T-helper 2 cell treated with Interferon-gamma antibody and Interleukin-4, amounts not matched to agents 5 μg/mL and 100 μg/mL, for 36 hours (primary cell): ENCODE measurements around the gene GPR18.

Experiments
- DNase-seq: peaks from one replicate; pipeline ENCODE4 v3.0.0; 2021; ENCODE audit warnings: low spot score
- H3K27ac Mint-ChIP-seq: one replicate; pipeline ENCODE4 v1.8.0; 2021; ENCODE audit warnings: mild to moderate bottlenecking, mixed read lengths
- H3K27me3 Mint-ChIP-seq: one replicate; pipeline ENCODE4 v1.8.0; 2021; ENCODE audit warnings: low read depth, mixed read lengths
- H3K36me3 Mint-ChIP-seq: one replicate; pipeline ENCODE4 v1.8.0; 2021; ENCODE audit warnings: low read depth, mixed read lengths
- H3K4me1 Mint-ChIP-seq: one replicate; pipeline ENCODE4 v1.8.0; 2021; ENCODE audit warnings: low read depth, mixed read lengths
- H3K4me3 Mint-ChIP-seq: one replicate; pipeline ENCODE4 v1.8.0; 2022; ENCODE audit warnings: mild to moderate bottlenecking, moderate library complexity, mixed read lengths
- H3K9me3 Mint-ChIP-seq: one replicate; pipeline ENCODE4 v1.8.0; 2021; ENCODE audit warnings: mixed read lengths

GPR18 gene

GRCh38 chr13:99282264-99283231 lies 24.4 kb upstream of the GPR18 start:
- Mint-ChIP-seq H3K36me3 (peaks cover 36% of the 10 kb centered on the region), H3K4me3 (peak overlapping the region; percentile 78), H3K9me3 (no peaks in the 10 kb centered on the region), H3K27ac (peak overlapping the region; percentile 89), H3K27me3 (no peaks in the 10 kb centered on the region), H3K4me1 (peaks cover 80% of the 10 kb centered on the region)
- DNase-seq = no peak

- no peaks in the 10 kb centered on the region for H3K27me3 Mint-ChIP-seq
- H3K27ac Mint-ChIP-seq = peak overlapping the region; percentile 89
- no peaks in the 10 kb centered on the region for H3K9me3 Mint-ChIP-seq
- H3K36me3 Mint-ChIP-seq = peaks cover 34% of the 10 kb centered on the region
- peaks cover 76% of the 10 kb centered on the region for H3K4me1 Mint-ChIP-seq
- DNase-seq = no peak
- peak overlapping the region; percentile 78 for H3K4me3 Mint-ChIP-seq
Measured at GRCh38 chr13:99281811-99282263, 23.7 kb upstream of the GPR18 start.

GRCh38 chr13:99280166-99280565 lies 22.0 kb upstream of the GPR18 start:
- no peak for DNase-seq
- Mint-ChIP-seq H3K27me3 (no peaks in the 10 kb centered on the region), H3K27ac (peak overlapping the region; percentile 45), H3K4me3 (no peak overlapping the region), H3K36me3 (peaks cover 33% of the 10 kb centered on the region), H3K4me1 (peaks cover 79% of the 10 kb centered on the region), H3K9me3 (no peaks in the 10 kb centered on the region)

DNA sequence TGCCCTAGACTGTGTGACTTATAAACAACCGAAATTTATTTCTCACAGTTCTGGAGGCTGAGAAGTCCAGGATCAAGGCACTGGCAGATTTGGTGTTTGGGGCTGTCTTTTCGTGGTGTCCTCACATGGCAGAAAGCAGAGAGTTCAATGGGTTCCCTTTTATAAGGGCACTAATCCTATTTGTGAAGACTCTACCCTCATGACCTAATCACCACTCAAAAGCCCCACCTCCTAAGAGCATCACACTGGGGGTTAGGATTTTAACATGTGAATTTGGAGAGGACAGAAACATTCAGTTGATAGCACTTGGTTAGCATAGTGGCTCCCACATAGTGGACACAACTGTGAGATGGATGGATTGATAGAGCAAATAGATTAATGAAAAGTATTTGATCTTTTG lies 21.5 kb upstream of the GPR18 start:
- Mint-ChIP-seq H3K36me3 (peaks cover 35% of the 10 kb centered on the region), H3K9me3 (no peaks in the 10 kb centered on the region), H3K4me1 (peaks cover 80% of the 10 kb centered on the region), H3K27me3 (no peaks in the 10 kb centered on the region), H3K4me3 (peak overlapping the region; percentile 8), H3K27ac (peak overlapping the region; percentile 57)
- DNase-seq = no peak

DNA sequence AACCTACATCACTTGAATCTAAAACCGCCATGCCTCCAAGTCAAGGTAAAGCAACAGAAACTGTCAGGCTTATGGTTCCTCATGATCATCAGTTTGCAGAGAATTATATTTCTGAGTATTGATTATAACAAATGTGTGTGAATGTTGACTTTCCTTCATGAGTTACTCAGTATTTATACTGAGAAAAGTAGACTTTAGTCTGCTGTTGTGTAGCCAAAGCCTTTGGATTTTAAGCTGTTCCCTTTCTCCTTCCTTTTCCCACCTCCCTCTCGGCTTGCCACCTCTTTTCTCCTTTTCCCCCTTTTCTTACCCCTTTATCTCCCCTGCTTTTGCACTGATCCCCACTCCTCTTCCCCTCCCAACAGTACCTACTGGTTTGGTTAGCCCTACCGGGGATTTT lies 20.7 kb upstream of the GPR18 start:
- peak overlapping the region; percentile 9 for H3K4me3 Mint-ChIP-seq
- no peaks in the 10 kb centered on the region for H3K9me3 Mint-ChIP-seq
- H3K36me3 Mint-ChIP-seq = peaks cover 35% of the 10 kb centered on the region

DNA sequence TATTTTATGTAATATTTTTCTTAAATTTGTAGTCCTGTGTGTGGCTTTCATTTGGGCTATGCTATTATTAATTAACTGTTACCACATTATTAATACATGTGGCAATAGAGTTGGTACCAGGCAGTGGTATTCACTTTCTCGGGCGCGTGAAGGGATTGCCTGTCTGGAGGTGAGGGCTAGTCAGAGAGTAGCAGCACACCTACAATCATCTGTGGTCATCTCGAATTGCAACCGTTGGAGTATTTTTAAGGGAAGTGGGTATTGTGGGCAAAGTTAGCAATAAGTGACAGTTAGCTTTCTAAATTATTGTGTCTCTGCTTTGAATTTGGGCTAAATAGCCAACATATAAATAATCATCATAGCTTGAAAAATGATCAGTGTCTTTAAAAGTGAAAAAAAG lies 20.0 kb upstream of the GPR18 start:
- DNase-seq = no peak
- Mint-ChIP-seq H3K4me1 (peaks cover 86% of the 10 kb centered on the region), H3K36me3 (peaks cover 41% of the 10 kb centered on the region), H3K4me3 (peak overlapping the region; percentile 61), H3K27ac (peak overlapping the region; percentile 71), H3K27me3 (no peaks in the 10 kb centered on the region), H3K9me3 (peaks cover 4% of the 10 kb centered on the region)

More for the DNA sequence above, 20.7 kb upstream of the GPR18 start:
- no peak for DNase-seq
- Mint-ChIP-seq H3K27me3 (no peaks in the 10 kb centered on the region), H3K27ac (peak overlapping the region; percentile 57), H3K4me1 (peaks cover 82% of the 10 kb centered on the region)

GRCh38 chr13:99277629-99278028 lies 19.4 kb upstream of the GPR18 start:
- Mint-ChIP-seq H3K27ac (peak overlapping the region; percentile 38), H3K9me3 (peaks cover 10% of the 10 kb centered on the region), H3K4me3 (peak overlapping the region; percentile 11), H3K27me3 (no peaks in the 10 kb centered on the region), H3K4me1 (peaks cover 83% of the 10 kb centered on the region), H3K36me3 (peaks cover 45% of the 10 kb centered on the region)
- no peak for DNase-seq

DNA sequence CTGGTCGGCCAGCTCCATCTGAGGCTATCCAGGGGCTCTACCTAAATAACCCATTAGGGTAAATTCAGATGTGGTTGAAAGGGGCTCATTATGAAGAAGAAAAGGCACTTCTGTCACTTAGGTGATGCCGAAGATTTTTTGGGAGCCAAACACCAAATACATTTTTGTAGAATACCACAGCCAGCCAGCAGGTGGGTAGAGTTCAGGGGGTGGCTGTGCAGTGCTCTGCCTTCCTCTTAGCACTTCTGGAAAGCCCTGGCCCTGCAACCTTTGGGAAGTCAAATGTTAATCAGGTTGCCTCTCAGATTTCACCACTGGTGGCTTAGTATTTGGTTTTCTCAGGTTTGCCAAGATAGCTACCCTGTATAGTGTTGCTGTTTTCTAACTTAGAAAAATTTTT lies 18.5 kb upstream of the GPR18 start:
- H3K4me3 Mint-ChIP-seq = no peak overlapping the region

GRCh38 chr13:99275093-99275469 lies 16.9 kb upstream of the GPR18 start:
- DNase-seq = peak; percentile 45
- Mint-ChIP-seq H3K27me3 (no peaks in the 10 kb centered on the region), H3K36me3 (peaks cover 54% of the 10 kb centered on the region), H3K9me3 (peaks cover 18% of the 10 kb centered on the region), H3K4me1 (peaks cover 80% of the 10 kb centered on the region), H3K4me3 (peak overlapping the region; percentile 62), H3K27ac (peak overlapping the region; percentile 69)

More for the DNA sequence above, 18.5 kb upstream of the GPR18 start:
- H3K36me3 Mint-ChIP-seq = peaks cover 53% of the 10 kb centered on the region
- peaks cover 18% of the 10 kb centered on the region for H3K9me3 Mint-ChIP-seq
- H3K27ac Mint-ChIP-seq = peak overlapping the region; percentile 60
- DNase-seq = no peak
- no peaks in the 10 kb centered on the region for H3K27me3 Mint-ChIP-seq
- H3K4me1 Mint-ChIP-seq = peaks cover 79% of the 10 kb centered on the region

GRCh38 chr13:99273128-99273527 lies 14.9 kb upstream of the GPR18 start:
- Mint-ChIP-seq H3K36me3 (peaks cover 47% of the 10 kb centered on the region), H3K4me1 (peaks cover 68% of the 10 kb centered on the region), H3K9me3 (peaks cover 18% of the 10 kb centered on the region), H3K27ac (peak overlapping the region; percentile 60), H3K27me3 (no peaks in the 10 kb centered on the region), H3K4me3 (no peak overlapping the region)
- no peak for DNase-seq

DNA sequence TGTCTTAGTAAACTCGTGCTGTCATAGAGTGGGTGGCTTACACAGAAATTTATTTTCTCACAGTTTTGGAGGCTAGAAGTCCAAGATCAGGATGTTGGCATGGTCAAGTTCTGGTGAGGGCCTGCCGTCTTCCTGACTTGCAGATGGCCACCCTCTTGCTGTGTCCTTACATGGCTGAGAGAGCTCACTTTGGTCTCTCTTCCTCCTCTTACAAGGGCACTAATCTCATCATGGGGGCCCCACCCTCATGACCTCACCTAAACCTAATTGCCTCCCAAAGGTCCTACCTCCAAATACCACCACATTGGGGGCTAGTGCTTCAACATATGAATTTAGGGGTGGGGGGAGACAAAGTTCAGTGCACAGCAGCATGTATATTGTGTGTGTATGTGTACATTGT lies 14.3 kb upstream of the GPR18 start:
- Mint-ChIP-seq H3K27me3 (no peaks in the 10 kb centered on the region), H3K4me1 (peaks cover 62% of the 10 kb centered on the region), H3K4me3 (no peak overlapping the region), H3K27ac (no peak overlapping the region), H3K9me3 (peaks cover 18% of the 10 kb centered on the region), H3K36me3 (peaks cover 45% of the 10 kb centered on the region)
- no peak for DNase-seq

DNA sequence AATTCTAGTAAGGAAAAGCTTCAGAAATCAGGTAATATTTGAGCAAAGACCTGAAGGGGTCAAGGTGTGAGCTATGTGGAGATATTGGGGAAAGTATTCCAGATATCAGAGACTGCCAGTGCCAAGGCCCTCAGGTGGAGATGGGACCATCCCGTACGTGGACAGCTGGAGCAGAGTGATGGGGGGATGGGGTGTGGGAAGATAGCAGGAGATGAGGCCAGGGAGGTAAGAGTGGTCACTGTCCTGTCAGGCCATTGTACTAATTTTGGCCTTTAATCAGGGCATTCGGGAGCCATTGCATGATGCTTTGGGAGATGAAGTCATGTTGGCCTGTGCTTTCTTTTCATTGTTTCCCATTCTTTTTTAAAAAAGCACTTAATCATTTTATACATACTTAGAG lies 13.1 kb upstream of the GPR18 start:
- Mint-ChIP-seq H3K4me1 (peaks cover 53% of the 10 kb centered on the region), H3K36me3 (peaks cover 44% of the 10 kb centered on the region)

DNA sequence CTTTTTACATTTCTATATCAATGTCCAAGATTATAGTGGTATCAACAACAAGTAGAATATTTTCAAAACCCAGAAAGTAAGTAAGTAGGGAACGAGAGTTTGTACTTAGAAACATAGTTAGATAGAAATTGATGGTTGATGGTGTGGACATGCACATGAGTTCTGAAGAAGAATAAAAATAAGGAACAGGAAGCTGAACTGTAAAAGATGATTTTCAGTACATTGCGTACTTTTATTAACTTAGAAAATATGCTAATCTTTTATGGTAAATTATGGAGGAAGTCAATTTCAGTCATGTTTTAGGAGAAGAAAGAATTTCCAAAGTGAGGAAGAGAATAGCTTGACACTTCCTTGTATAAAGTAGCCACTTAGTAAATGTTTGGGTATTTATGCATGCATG lies 12.3 kb upstream of the GPR18 start:
- H3K27me3 Mint-ChIP-seq = no peaks in the 10 kb centered on the region
- peaks cover 18% of the 10 kb centered on the region for H3K9me3 Mint-ChIP-seq
- peak overlapping the region; percentile 62 for H3K27ac Mint-ChIP-seq
- H3K4me1 Mint-ChIP-seq = peaks cover 50% of the 10 kb centered on the region
- DNase-seq = no peak
- peaks cover 44% of the 10 kb centered on the region for H3K36me3 Mint-ChIP-seq
- peak overlapping the region; percentile 3 for H3K4me3 Mint-ChIP-seq

More for the DNA sequence above, 13.1 kb upstream of the GPR18 start:
- no peak for DNase-seq
- peaks cover 18% of the 10 kb centered on the region for H3K9me3 Mint-ChIP-seq
- no peak overlapping the region for H3K4me3 Mint-ChIP-seq
- H3K27me3 Mint-ChIP-seq = no peaks in the 10 kb centered on the region
- peak overlapping the region; percentile 68 for H3K27ac Mint-ChIP-seq

GRCh38 chr13:99269627-99270241 lies 11.6 kb upstream of the GPR18 start:
- no peak for DNase-seq
- H3K36me3 Mint-ChIP-seq = peaks cover 42% of the 10 kb centered on the region
- H3K27me3 Mint-ChIP-seq = no peaks in the 10 kb centered on the region
- peaks cover 18% of the 10 kb centered on the region for H3K9me3 Mint-ChIP-seq
- H3K27ac Mint-ChIP-seq = no peak overlapping the region
- H3K4me1 Mint-ChIP-seq = peaks cover 48% of the 10 kb centered on the region
- no peak overlapping the region for H3K4me3 Mint-ChIP-seq
